ENCODE results near the gene EHD1. TPM values are rescaled to one million over a fixed set of nuclear protein-coding genes. Genes with fewer than 3 reads are reported as not detected.
A peak's percentile ranks its signal among the peaks of the same experiment; 100 is the strongest.

Gene EHD1
- total RNA-seq, 1 donor from 2014 or later, result 28.2 TPM

DNA sequence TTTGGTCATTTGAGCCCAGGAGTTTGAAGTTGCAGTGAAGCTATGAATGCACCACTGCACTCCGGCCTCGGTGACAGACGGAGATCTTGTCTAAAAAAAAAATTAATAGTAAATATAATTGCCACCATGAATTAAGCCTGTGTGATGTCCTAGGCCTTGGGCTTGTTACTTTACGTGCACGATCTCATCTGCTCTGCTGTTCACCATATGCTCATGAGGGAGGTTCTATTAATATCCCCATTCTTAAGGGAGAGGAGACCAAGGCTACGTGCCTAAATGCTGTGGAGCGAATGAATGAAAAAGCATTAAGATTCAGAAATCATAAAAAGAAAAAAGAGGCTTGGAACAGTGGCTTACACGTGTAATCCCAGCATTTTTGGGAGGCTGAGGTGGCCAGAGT, 41.2 kb upstream of the EHD1 start:
- Histone ChIP-seq H3K27me3 (ENCODE audit: control insufficient read depth in 3 of 3, insufficient read depth in 3 of 3, low read length in 3 of 3) (no peaks in the 10 kb centered on the region), H3K4me1 (ENCODE audit: control insufficient read depth in 3 of 3, insufficient read depth in 3 of 3, low read length in 3 of 3) (peaks cover 34 to 44% (median 36%) of the 10 kb centered on the region in 3 donors), H3K9ac (ENCODE audit: low read depth in 1 of 3, low read length in 3 of 3) (no peak overlapping the region), H3K9me3 (ENCODE audit: control insufficient read depth in 3 of 3, low read length in 3 of 3) (no peaks in the 10 kb centered on the region), H3K4me3 (ENCODE audit: low read length in 3 of 3) (no peak overlapping the region), H3K27ac (ENCODE audit: low read depth, low read length) (peak overlapping the region; percentile 55), H3K36me3 (ENCODE audit: control insufficient read depth in 3 of 3, insufficient read depth in 3 of 3, low read length in 3 of 3) (peaks cover 0 to 3% (median 0%) of the 10 kb centered on the region in 3 donors)

DNA sequence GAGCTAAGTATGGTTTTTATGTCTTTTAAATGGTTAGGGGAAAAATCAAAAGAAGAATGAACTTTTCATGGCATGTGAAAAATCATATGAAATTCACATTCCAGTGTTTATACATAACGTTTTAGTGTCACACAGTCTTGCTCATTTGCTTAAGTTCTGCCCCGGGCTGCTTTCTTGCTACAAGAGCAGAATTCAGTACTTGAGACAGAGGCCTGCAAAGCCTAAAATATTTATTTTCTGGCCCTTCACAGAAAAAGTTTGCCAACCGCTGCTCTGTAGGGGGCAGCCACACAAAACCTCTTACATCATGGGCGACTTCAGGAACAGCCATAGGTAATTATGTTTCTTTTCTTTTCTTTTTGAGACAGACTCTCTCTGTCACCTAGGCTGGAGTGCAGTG, 39.6 kb upstream of the EHD1 start:
- Histone ChIP-seq H3K4me1 (ENCODE audit: control insufficient read depth in 3 of 3, insufficient read depth in 3 of 3, low read length in 3 of 3) (peaks cover 23 to 35% (median 25%) of the 10 kb centered on the region in 3 donors), H3K27ac (ENCODE audit: low read depth, low read length) (peak overlapping the region; percentile 69), H3K36me3 (ENCODE audit: control insufficient read depth in 3 of 3, insufficient read depth in 3 of 3, low read length in 3 of 3) (peaks cover 14 to 15% (median 15%) of the 10 kb centered on the region in 3 donors), H3K9ac (ENCODE audit: low read depth in 1 of 3, low read length in 3 of 3) (peak overlapping the region; percentile 71 to 89 (median 88)), H3K9me3 (ENCODE audit: control insufficient read depth in 3 of 3, low read length in 3 of 3) (no peaks in the 10 kb centered on the region), H3K27me3 (ENCODE audit: control insufficient read depth in 3 of 3, insufficient read depth in 3 of 3, low read length in 3 of 3) (no peaks in the 10 kb centered on the region), H3K4me3 (ENCODE audit: low read length in 3 of 3) (peak overlapping the region; percentile 62 to 85 (median 74))

DNA sequence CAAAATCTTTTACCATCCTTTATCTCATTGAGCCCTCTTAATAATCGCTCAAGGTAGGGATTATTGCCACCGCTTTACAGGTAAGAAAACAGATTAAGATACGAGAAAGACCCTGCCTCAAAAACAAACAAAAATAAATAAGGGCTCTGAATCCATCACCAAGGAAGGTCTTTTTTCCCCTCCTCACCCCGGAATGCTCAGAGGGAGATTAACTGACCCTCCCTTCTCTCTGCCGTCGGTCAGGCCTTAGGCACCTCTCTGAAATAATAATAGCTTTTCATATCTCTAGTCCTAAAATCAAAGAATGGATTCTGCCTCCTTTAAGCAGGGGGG, 39.2 kb upstream of the EHD1 start:
- Histone ChIP-seq H3K9ac (ENCODE audit: low read depth in 1 of 3, low read length in 3 of 3) (peak overlapping the region; percentile 71 to 89 (median 88)), H3K27ac (ENCODE audit: low read depth, low read length) (peak overlapping the region; percentile 69), H3K36me3 (ENCODE audit: control insufficient read depth in 3 of 3, insufficient read depth in 3 of 3, low read length in 3 of 3) (peaks cover 17 to 19% (median 18%) of the 10 kb centered on the region in 3 donors), H3K4me3 (ENCODE audit: low read length in 3 of 3) (peak overlapping the region; percentile 62 to 85 (median 74)), H3K27me3 (ENCODE audit: control insufficient read depth in 3 of 3, insufficient read depth in 3 of 3, low read length in 3 of 3) (no peaks in the 10 kb centered on the region), H3K9me3 (ENCODE audit: control insufficient read depth in 3 of 3, low read length in 3 of 3) (no peaks in the 10 kb centered on the region), H3K4me1 (ENCODE audit: control insufficient read depth in 3 of 3, insufficient read depth in 3 of 3, low read length in 3 of 3) (peaks cover 21 to 34% (median 24%) of the 10 kb centered on the region in 3 donors)

DNA sequence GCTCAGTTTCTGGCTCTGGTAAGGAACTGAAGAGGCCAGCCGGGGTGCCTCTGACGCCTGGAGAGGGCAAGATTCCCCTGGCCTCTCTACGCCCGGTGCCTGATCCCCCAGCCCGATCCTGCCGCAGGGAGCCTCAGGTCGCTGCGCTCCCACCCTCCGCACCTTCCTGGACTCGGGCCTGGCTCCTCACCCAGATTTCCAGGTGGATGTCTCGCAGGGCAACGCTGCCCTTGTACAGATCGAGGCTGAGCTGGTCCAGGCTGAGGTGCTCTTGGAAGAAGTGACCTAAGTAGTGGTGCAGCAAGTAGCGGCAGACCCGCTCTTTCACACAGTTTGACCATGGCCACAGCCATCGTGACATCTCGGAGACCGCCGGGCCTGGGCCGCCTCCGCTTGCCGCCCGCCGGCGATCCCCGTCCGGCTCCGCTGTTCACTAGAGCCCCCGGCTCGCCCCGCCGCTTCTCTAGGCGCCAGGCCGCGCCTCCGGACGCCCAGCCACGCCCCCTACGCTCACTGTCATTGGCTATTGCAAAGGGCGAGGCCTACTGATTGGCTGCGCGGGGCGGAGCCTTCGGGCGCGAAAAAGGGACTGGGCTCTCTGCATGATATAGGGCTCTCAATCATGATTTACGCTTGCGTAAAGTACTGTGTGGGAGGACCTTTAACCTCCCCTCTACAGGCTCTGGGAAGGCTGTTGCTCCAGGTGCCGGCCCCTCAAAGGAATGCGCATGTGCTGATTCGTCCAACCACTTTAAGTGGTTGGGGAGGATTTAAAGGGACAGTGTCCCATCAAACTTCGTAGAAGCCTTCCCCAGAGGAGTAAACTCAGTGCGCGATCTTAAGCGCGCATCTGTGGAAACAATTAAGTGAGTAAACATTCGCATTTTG, 38.6 kb upstream of the EHD1 start, which contains the start of gene ATG2A:
ATG2A (minus strand) TSS at position 435 of the 888 bp plus-strand sequence; CDS start at position 361, 74 bp downstream.
- H3K4me3 ChIP-seq (ENCODE audit: low read length in 3 of 3), result peak within 1 kb of the TSS; percentile 91 to 100 (median 97)
- H3K27ac ChIP-seq (ENCODE audit: low read depth, low read length), result peak within 1 kb of the TSS; percentile 69
- H3K4me1 ChIP-seq (ENCODE audit: control insufficient read depth in 3 of 3, insufficient read depth in 3 of 3, low read length in 3 of 3), result peaks cover 21 to 34% (median 24%) of the 10 kb centered on the region in 3 donors
- no peaks in the 10 kb centered on the region for H3K9me3 ChIP-seq (ENCODE audit: control insufficient read depth in 3 of 3, low read length in 3 of 3)
- H3K36me3 ChIP-seq (ENCODE audit: control insufficient read depth in 3 of 3, insufficient read depth in 3 of 3, low read length in 3 of 3), result peaks cover 20 to 23% (median 22%) of the 10 kb centered on the region in 3 donors
- H3K27me3 ChIP-seq (ENCODE audit: control insufficient read depth in 3 of 3, insufficient read depth in 3 of 3, low read length in 3 of 3), result no peaks in the 10 kb centered on the region
- peak within 1 kb of the TSS; percentile 95 to 99 (median 98) for H3K9ac ChIP-seq (ENCODE audit: low read depth in 1 of 3, low read length in 3 of 3)

DNA sequence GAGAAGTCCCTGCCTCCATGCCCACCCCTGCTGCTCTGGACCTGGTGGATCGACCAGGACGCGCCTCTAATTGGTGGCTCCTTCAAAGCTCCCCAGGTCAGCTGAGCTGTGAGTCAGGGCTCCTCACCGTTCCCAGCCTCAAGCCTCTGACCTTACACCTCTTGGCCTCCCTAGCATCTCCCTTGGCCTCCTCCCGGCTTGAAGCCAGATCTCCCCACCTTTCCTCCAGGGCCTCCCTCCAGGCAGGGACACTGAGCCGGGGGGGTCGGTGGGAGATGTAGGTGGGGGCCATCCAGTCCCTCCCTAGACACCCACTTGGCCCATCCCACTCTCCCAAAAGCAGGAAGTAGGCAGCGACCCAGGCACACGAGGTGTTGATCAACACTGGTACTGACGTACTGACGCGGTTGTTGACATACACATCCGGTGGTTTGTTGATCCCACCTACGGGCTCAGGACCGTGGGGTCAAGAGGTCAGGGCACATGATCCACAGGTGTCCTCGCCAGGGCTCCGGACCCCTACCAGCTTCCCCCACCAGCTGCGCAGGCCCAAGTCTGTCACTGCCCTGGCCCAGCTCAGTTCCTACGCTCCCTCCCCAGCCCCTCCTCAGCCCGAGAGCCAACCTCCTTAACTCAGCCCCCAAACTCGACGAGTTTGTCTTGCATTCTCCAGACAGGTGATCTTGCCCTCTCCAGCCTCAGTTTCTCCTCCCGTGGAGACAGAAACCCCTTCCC, 37.8 kb upstream of the EHD1 start:
- Histone ChIP-seq H3K27me3 (ENCODE audit: control insufficient read depth in 3 of 3, insufficient read depth in 3 of 3, low read length in 3 of 3) (no peaks in the 10 kb centered on the region), H3K36me3 (ENCODE audit: control insufficient read depth in 3 of 3, insufficient read depth in 3 of 3, low read length in 3 of 3) (peaks cover 28 to 31% (median 30%) of the 10 kb centered on the region in 3 donors), H3K4me3 (ENCODE audit: low read length in 3 of 3) (peak overlapping the region; percentile 91 to 100 (median 97)), H3K27ac (ENCODE audit: low read depth, low read length) (peak overlapping the region; percentile 62), H3K4me1 (ENCODE audit: control insufficient read depth in 3 of 3, insufficient read depth in 3 of 3, low read length in 3 of 3) (peaks cover 21 to 34% (median 24%) of the 10 kb centered on the region in 3 donors), H3K9me3 (ENCODE audit: control insufficient read depth in 3 of 3, low read length in 3 of 3) (no peaks in the 10 kb centered on the region), H3K9ac (ENCODE audit: low read depth in 1 of 3, low read length in 3 of 3) (peak overlapping the region; percentile 95 to 99 (median 98))

DNA sequence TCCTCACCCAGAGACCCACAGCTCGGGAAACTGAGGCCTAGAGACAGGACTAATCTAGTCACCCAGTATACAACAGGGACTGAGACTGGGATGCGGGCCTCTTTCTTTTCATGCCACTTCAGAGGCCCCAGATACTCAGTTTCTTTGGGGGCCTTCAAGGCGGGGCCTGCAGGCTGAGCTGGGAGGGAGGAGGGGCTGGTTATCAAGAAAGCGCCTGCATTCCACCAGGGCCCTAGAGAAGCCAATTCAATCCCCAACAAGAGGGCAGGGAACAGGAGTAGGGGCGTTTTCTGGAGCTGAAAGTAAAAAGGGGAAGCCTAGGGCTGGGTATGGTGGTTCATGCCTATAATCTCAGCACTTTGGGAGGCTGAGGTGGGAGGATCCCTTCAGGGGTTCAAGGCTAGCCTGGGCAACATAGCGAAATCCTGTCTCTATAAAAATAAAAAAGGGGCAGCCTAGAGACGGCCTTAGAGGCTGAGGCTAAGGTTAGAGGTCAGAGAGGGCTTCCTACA, 37.0 kb upstream of the EHD1 start:
- H3K4me3 ChIP-seq (ENCODE audit: low read length in 3 of 3), result peak overlapping the region in 2 of 3 donors; percentile 91 to 100
- peak overlapping the region; percentile 95 to 99 (median 98) for H3K9ac ChIP-seq (ENCODE audit: low read depth in 1 of 3, low read length in 3 of 3)
- no peaks in the 10 kb centered on the region for H3K9me3 ChIP-seq (ENCODE audit: control insufficient read depth in 3 of 3, low read length in 3 of 3)
- peak overlapping the region; percentile 62 for H3K27ac ChIP-seq (ENCODE audit: low read depth, low read length)
- peaks cover 36 to 39% (median 38%) of the 10 kb centered on the region in 3 donors for H3K36me3 ChIP-seq (ENCODE audit: control insufficient read depth in 3 of 3, insufficient read depth in 3 of 3, low read length in 3 of 3)
- no peaks in the 10 kb centered on the region for H3K27me3 ChIP-seq (ENCODE audit: control insufficient read depth in 3 of 3, insufficient read depth in 3 of 3, low read length in 3 of 3)
- H3K4me1 ChIP-seq (ENCODE audit: control insufficient read depth in 3 of 3, insufficient read depth in 3 of 3, low read length in 3 of 3), result peaks cover 21 to 34% (median 24%) of the 10 kb centered on the region in 3 donors

DNA sequence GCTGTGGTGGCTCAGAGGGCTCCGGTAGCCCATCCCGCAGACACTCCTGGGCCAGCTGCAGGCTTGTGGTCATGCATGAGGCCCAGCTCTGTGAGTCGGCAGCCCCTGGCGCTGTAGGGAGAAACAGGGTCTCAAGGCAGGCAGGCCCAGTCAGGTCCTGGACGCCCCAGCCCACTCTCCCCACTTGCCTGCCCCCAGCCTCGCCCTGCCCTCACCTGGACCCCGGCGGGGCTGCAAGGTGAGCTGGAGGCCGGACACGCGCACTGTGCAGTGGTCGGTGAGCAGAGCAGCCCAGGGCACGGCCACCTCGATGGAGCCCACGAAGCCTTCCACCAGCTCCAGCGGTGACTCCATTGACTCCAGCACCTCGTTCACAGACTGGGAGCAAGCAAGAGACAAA, 35.7 kb upstream of the EHD1 start:
- H3K27ac ChIP-seq (ENCODE audit: low read depth, low read length), result no peak overlapping the region
- no peak overlapping the region for H3K9ac ChIP-seq (ENCODE audit: low read depth in 1 of 3, low read length in 3 of 3)
- peaks cover 46 to 51% (median 49%) of the 10 kb centered on the region in 3 donors for H3K36me3 ChIP-seq (ENCODE audit: control insufficient read depth in 3 of 3, insufficient read depth in 3 of 3, low read length in 3 of 3)
- no peaks in the 10 kb centered on the region for H3K9me3 ChIP-seq (ENCODE audit: control insufficient read depth in 3 of 3, low read length in 3 of 3)
- H3K4me1 ChIP-seq (ENCODE audit: control insufficient read depth in 3 of 3, insufficient read depth in 3 of 3, low read length in 3 of 3), result peaks cover 21 to 31% (median 22%) of the 10 kb centered on the region in 3 donors
- no peak overlapping the region for H3K4me3 ChIP-seq (ENCODE audit: low read length in 3 of 3)
- no peaks in the 10 kb centered on the region for H3K27me3 ChIP-seq (ENCODE audit: control insufficient read depth in 3 of 3, insufficient read depth in 3 of 3, low read length in 3 of 3)

DNA sequence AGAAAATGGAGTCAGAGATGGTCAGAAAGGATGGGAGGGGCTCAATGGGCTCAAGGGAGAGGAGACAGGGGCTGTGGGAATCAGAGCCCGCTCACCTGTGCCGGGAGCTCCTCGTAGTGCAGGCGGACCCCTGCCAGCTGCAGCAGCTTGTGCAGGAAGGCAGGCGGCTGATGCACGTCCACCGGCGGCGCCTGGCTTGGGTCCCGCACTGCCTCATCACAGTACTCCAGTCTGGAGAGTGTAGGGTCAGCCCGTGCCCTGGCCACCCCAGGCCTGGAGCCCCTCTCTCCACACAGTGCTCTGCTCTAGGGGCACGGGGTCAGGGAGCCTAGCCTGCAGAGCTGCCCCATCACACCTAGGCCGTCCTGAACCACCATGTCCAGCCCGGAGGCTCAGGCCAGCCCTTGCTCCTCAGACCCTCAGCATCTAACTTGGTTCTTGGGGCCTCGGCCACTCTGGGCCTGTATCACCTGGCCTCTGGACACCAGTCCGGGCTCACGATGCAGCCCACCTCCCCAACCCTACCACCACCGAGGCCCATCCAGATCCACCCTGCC, 34.8 kb upstream of the EHD1 start:
- Histone ChIP-seq H3K27me3 (ENCODE audit: control insufficient read depth in 3 of 3, insufficient read depth in 3 of 3, low read length in 3 of 3) (no peaks in the 10 kb centered on the region), H3K9ac (ENCODE audit: low read depth in 1 of 3, low read length in 3 of 3) (no peak overlapping the region), H3K4me3 (ENCODE audit: low read length in 3 of 3) (no peak overlapping the region), H3K36me3 (ENCODE audit: control insufficient read depth in 3 of 3, insufficient read depth in 3 of 3, low read length in 3 of 3) (peaks cover 53 to 59% (median 56%) of the 10 kb centered on the region in 3 donors), H3K4me1 (ENCODE audit: control insufficient read depth in 3 of 3, insufficient read depth in 3 of 3, low read length in 3 of 3) (peaks cover 16 to 25% (median 18%) of the 10 kb centered on the region in 3 donors), H3K9me3 (ENCODE audit: control insufficient read depth in 3 of 3, low read length in 3 of 3) (no peaks in the 10 kb centered on the region), H3K27ac (ENCODE audit: low read depth, low read length) (no peak overlapping the region)

DNA sequence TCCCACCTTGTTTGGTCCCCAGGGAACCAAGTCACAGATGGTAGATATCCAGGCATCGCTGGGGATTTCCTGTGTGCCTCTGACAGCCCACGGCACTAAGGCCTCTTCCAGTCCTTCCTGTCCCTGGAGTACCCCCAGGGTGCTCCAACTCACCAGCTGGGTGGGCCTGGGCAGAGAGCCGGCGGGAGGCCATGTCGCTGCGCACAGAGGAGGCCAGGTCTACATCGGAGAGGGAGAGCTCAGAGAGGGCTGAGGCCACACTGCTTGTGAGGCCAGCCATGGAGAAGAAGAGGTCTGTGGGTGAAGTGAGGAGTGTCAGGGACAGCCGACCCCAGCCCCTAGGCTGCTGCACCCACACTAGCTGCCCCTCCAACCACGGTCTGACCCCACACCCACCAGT, 33.3 kb upstream of the EHD1 start:
- Histone ChIP-seq H3K36me3 (ENCODE audit: control insufficient read depth in 3 of 3, insufficient read depth in 3 of 3, low read length in 3 of 3) (peaks cover 65 to 72% (median 65%) of the 10 kb centered on the region in 3 donors), H3K27me3 (ENCODE audit: control insufficient read depth in 3 of 3, insufficient read depth in 3 of 3, low read length in 3 of 3) (no peaks in the 10 kb centered on the region), H3K4me3 (ENCODE audit: low read length in 3 of 3) (no peak overlapping the region), H3K9me3 (ENCODE audit: control insufficient read depth in 3 of 3, low read length in 3 of 3) (no peaks in the 10 kb centered on the region), H3K4me1 (ENCODE audit: control insufficient read depth in 3 of 3, insufficient read depth in 3 of 3, low read length in 3 of 3) (peaks cover 10 to 18% (median 11%) of the 10 kb centered on the region in 3 donors), H3K9ac (ENCODE audit: low read depth in 1 of 3, low read length in 3 of 3) (no peak overlapping the region), H3K27ac (ENCODE audit: low read depth, low read length) (no peak overlapping the region)
